Measurements from ENCODE around the gene FAM8A1.

The FAM8A1 gene

GRCh38 chr6:17601386-17601703 lies 1.2 kb downstream of the FAM8A1 start:
- H3K4me3 ChIP-seq (ENCODE audit: low read depth, low read length): peak overlapping the region; percentile 89
- peak; percentile 11 for DNase-seq (ENCODE audit: low read depth)
- no peak for TF ChIP-seq CTCF (conservative IDR thresholded peaks at IDR 0.05; ENCODE audit: low read depth, low read length)

- TF ChIP-seq CTCF (conservative IDR thresholded peaks at IDR 0.05; ENCODE audit: low read depth, low read length): no peak
- H3K4me3 ChIP-seq (ENCODE audit: low read depth, low read length): no peak overlapping the region
- no peak for DNase-seq (ENCODE audit: low read depth)
Measured at GRCh38 chr6:17602888-17603287, 2.8 kb downstream of the FAM8A1 start.

- no peak overlapping the region for H3K4me3 ChIP-seq (ENCODE audit: low read depth, low read length)
- no peak for DNase-seq (ENCODE audit: low read depth)
- TF ChIP-seq CTCF (conservative IDR thresholded peaks at IDR 0.05; ENCODE audit: low read depth, low read length): no peak
Measured at GRCh38 chr6:17606606-17607005, 6.5 kb downstream of the FAM8A1 start.

- no peak overlapping the region for H3K4me3 ChIP-seq (ENCODE audit: low read depth, low read length)
- TF ChIP-seq CTCF (conservative IDR thresholded peaks at IDR 0.05; ENCODE audit: low read depth, low read length): no peak
- no peak for DNase-seq (ENCODE audit: low read depth)
Measured at GRCh38 chr6:17610835-17611234, 10.7 kb downstream of the FAM8A1 start.

- no peak for TF ChIP-seq CTCF (conservative IDR thresholded peaks at IDR 0.05; ENCODE audit: low read depth, low read length)
- no peak for DNase-seq (ENCODE audit: low read depth)
- H3K4me3 ChIP-seq (ENCODE audit: low read depth, low read length): no peak overlapping the region
Measured at GRCh38 chr6:17612048-17612447, 11.9 kb downstream of the FAM8A1 start.

- no peak overlapping the region for H3K4me3 ChIP-seq (ENCODE audit: low read depth, low read length)
- no peak for DNase-seq (ENCODE audit: low read depth)
- no peak for TF ChIP-seq CTCF (conservative IDR thresholded peaks at IDR 0.05; ENCODE audit: low read depth, low read length)
Measured at GRCh38 chr6:17615794-17616193, 15.7 kb downstream of the FAM8A1 start.

GRCh38 chr6:17621003-17621402 lies 20.9 kb downstream of the FAM8A1 start:
- DNase-seq (ENCODE audit: low read depth): no peak
- no peak overlapping the region for H3K4me3 ChIP-seq (ENCODE audit: low read depth, low read length)
- no peak for TF ChIP-seq CTCF (conservative IDR thresholded peaks at IDR 0.05; ENCODE audit: low read depth, low read length)
